Lower leg skin (tissue), 4 donors: ENCODE results near the gene IP6K3. TPM values are rescaled to one million over a fixed set of nuclear protein-coding genes. Genes with fewer than 3 reads are reported as not detected.

Experiments used
- DNase-seq, 2 donors: peaks; one replicate each; pipeline ENCODE4 v3.0.0-alpha.2; 2019; ENCODE audit warnings: low spot score in 2 of 2
- H3K4me3 ChIP-seq: fragments of 200-600 bp; sonication (generic); 2 replicates; pipeline ENCODE4 v1.5.1; 2017; ENCODE audit warnings: mild to moderate bottlenecking, low read depth; ENCODE audit not compliant: poor library complexity, severe bottlenecking
- CTCF ChIP-seq, 3 donors: fragments of 450-650 bp; IDR thresholded peaks; one replicate each; pipeline ENCODE4 v1.5.1; 2016; ENCODE audit warnings: antibody characterized with exemption in 3 of 3, mild to moderate bottlenecking in 3 of 3, moderate library complexity in 2 of 3
- POLR2A ChIP-seq, 2 donors: fragments of 450-650 bp; IDR thresholded peaks; one replicate each; pipeline ENCODE4 v1.6.1; 2016 to 2017; ENCODE audit warnings: antibody characterized with exemption in 2 of 2, mild to moderate bottlenecking in 1 of 2, moderate library complexity in 1 of 2
- WGBS, 2 donors: methylation state at CpG; one replicate each; pipeline ENCODE4 v1.1.5; 2018; 5-methylcytosine and 5-hydroxymethylcytosine counted together
- intact Hi-C: fragments of 100-400 bp; cut with DNase I; formaldehyde crosslinking; loops from one replicate; pipeline ENCODE4 v1.15.0; 2023; ENCODE audit warnings: low total_unique reads
- total RNA-seq, 4 donors: library from RNA; depleted of rRNA; stranded (reverse); fragments of >200 nt; gene quantifications; one replicate each; pipeline ENCODE4 v1.1.0, GENCODE V29; 2016

Gene IP6K3
- total RNA-seq, 4 donors from 2014 or later = 0.45 TPM; not detected in 3

- 81 to 87% methylated on average over 10 of the region's 10 CpGs for WGBS, 2 donors
- TF ChIP-seq POLR2A (IDR thresholded peaks at IDR 0.05) (no peak), CTCF (IDR thresholded peaks at IDR 0.05) (no peak)
- intact Hi-C loops = no loop called here
- DNase-seq = no peak
- no peak overlapping the region for H3K4me3 ChIP-seq
Observed at GRCh38 chr6:33689879-33690278, 56.8 kb downstream of the IP6K3 start.

- no peak for DNase-seq
- 77 to 82% methylated on average over 12 of the region's 12 CpGs for WGBS, 2 donors
- TF ChIP-seq CTCF (IDR thresholded peaks at IDR 0.05) (no peak), POLR2A (IDR thresholded peaks at IDR 0.05) (no peak)
- H3K4me3 ChIP-seq = no peak overlapping the region
- intact Hi-C loops = no loop called here
Observed at GRCh38 chr6:33689148-33689494, 57.6 kb downstream of the IP6K3 start.

- DNase-seq = no peak
- no peak overlapping the region for H3K4me3 ChIP-seq
- TF ChIP-seq CTCF (IDR thresholded peaks at IDR 0.05) = no peak
- no peak for TF ChIP-seq POLR2A (IDR thresholded peaks at IDR 0.05)
- intact Hi-C loops = no loop called here
- 93 to 95% methylated on average over 23 to 25 of the region's 25 CpGs for WGBS, 2 donors
Observed at GRCh38 chr6:33688451-33689147, 58.1 kb downstream of the IP6K3 start.

- intact Hi-C loops = no loop called here
- 94% methylated on average over 12 to 17 of the region's 20 CpGs for WGBS, 2 donors
- no peak overlapping the region for H3K4me3 ChIP-seq
- TF ChIP-seq CTCF (IDR thresholded peaks at IDR 0.05) (no peak), POLR2A (IDR thresholded peaks at IDR 0.05) (no peak)
- DNase-seq = no peak
Observed at GRCh38 chr6:33688006-33688405, 58.7 kb downstream of the IP6K3 start.

GRCh38 chr6:33686981-33687975, 59.4 kb downstream of the IP6K3 start:
- WGBS, 2 donors = 91 to 93% methylated on average over 27 of the region's 27 CpGs
- DNase-seq = no peak
- H3K4me3 ChIP-seq = no peak overlapping the region
- intact Hi-C loops = no loop called here
- TF ChIP-seq POLR2A (IDR thresholded peaks at IDR 0.05) = no peak
- no peak for TF ChIP-seq CTCF (IDR thresholded peaks at IDR 0.05)
